Subcutaneous adipose tissue (tissue), 4 donors: ENCODE measurements around the gene TXNRD2. TPM values are rescaled to one million over a fixed set of nuclear protein-coding genes. Genes with fewer than 3 reads are reported as not detected.

Experiments
- CTCF ChIP-seq: fragments of 450-650 bp; IDR thresholded peaks from one replicate; pipeline ENCODE4 v1.5.1; 2016; ENCODE audit warnings: low read depth, mild to moderate bottlenecking, control low read depth, antibody characterized with exemption, moderate library complexity
- total RNA-seq, 4 donors: library from RNA; depleted of rRNA; stranded (reverse); fragments of >200 nt; gene quantifications; one replicate each; pipeline ENCODE4 v1.1.0, GENCODE V29; 2016

TXNRD2 gene
- total RNA-seq, 4 donors from 2014 or later, result 11.1 to 28.4 (median 15.8) TPM

- TF ChIP-seq CTCF, result no peak
Observed at GRCh38 chr22:19959043-19959586, 17.5 kb upstream of the TXNRD2 start.

- TF ChIP-seq CTCF, result no peak
Observed at GRCh38 chr22:19958083-19959042, 16.7 kb upstream of the TXNRD2 start.

GRCh38 chr22:19957445-19957844, 15.8 kb upstream of the TXNRD2 start:
- TF ChIP-seq CTCF, result no peak

- TF ChIP-seq CTCF, result no peak
Observed at GRCh38 chr22:19955241-19956128, 13.9 kb upstream of the TXNRD2 start.

- TF ChIP-seq CTCF, result no peak
Observed at GRCh38 chr22:19951346-19951745, 9.7 kb upstream of the TXNRD2 start.

GRCh38 chr22:19948057-19948760, 6.6 kb upstream of the TXNRD2 start:
- no peak for TF ChIP-seq CTCF
